SW 1271 (cell line): ENCODE data around the gene IGSF10.

Source experiments
- DNase-seq, 2 experiments: peaks; one replicate each; lab custom pipeline; 2025; lab: John Stamatoyannopoulos, UW

The IGSF10 gene

GRCh38 chr3:151419806-151420205 lies 41.1 kb downstream of the IGSF10 start:
- DNase-seq: no peak

- DNase-seq: no peak
Measured at GRCh38 chr3:151415289-151415688, 45.6 kb downstream of the IGSF10 start.

- DNase-seq: no peak
Measured at GRCh38 chr3:151412989-151413388, 47.9 kb downstream of the IGSF10 start.
